ENCODE data around the gene NINJ1.

DNA sequence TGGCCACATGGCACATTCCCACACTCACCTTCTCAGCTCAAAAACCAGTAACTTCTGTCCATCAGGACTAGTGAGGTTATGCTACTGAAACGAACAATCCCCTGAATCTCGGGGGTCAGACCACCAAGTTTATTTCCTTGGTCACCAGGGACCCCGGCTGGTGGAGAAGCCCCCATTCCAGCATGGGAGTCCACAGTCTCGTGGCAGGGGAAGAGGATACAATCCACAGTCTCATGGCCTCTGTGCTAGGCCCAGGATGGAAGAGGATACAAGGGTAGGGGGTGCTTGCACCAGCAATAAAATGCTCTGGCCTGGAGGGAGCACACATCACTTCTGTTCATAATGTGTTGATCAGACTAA lies 45.4 kb downstream of the NINJ1 start:
- TF ChIP-seq, protein P1, sequence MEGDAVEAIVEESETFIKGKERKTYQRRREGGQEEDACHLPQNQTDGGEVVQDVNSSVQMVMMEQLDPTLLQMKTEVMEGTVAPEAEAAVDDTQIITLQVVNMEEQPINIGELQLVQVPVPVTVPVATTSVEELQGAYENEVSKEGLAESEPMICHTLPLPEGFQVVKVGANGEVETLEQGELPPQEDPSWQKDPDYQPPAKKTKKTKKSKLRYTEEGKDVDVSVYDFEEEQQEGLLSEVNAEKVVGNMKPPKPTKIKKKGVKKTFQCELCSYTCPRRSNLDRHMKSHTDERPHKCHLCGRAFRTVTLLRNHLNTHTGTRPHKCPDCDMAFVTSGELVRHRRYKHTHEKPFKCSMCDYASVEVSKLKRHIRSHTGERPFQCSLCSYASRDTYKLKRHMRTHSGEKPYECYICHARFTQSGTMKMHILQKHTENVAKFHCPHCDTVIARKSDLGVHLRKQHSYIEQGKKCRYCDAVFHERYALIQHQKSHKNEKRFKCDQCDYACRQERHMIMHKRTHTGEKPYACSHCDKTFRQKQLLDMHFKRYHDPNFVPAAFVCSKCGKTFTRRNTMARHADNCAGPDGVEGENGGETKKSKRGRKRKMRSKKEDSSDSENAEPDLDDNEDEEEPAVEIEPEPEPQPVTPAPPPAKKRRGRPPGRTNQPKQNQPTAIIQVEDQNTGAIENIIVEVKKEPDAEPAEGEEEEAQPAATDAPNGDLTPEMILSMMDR (IDR thresholded peaks at IDR 0.05) = no peak
- no peak for TF ChIP-seq RCOR1 (IDR thresholded peaks at IDR 0.05; ENCODE audit: low read length)
- TF ChIP-seq TAF1 (IDR thresholded peaks at IDR 0.05; ENCODE audit: borderline replicate concordance, low read depth, low read length) = no peak
- TF ChIP-seq GATA2 (CRISPR knock-in tag; IDR thresholded peaks at IDR 0.05) = no peak
- TF ChIP-seq MXI1 (IDR thresholded peaks at IDR 0.05; ENCODE audit: low read depth, low read length) = no peak
- no peak for TF ChIP-seq NFIC (IDR thresholded peaks at IDR 0.05; ENCODE audit: borderline replicate concordance)
- no peak for TF ChIP-seq RXRA (IDR thresholded peaks at IDR 0.05; ENCODE audit: borderline replicate concordance, low read depth)
- no peak for TF ChIP-seq TEAD4 (IDR thresholded peaks at IDR 0.05; ENCODE audit: borderline replicate concordance, insufficient read depth)

All from SK-N-SH (cell line).